Epithelial cell of proximal tubule (primary cell): Measurements from ENCODE around the gene ZFPM1. TPM values are rescaled to one million over a fixed set of nuclear protein-coding genes. Genes with fewer than 3 reads are reported as not detected.

Experiments used
- DNase-seq: peaks from one replicate; pipeline ENCODE4 v3.0.0-alpha.2; 2011; ENCODE audit warnings: low read depth
- H3K4me3 ChIP-seq: 2 replicates; pipeline ENCODE4 v1.5.1; 2011; ENCODE audit warnings: low read depth, mild to moderate bottlenecking, low read length
- total RNA-seq: library from RNA; depleted of rRNA; stranded (reverse); fragments of >200 nt; gene quantifications from 2 replicates; pipeline ENCODE4 v1.2.3, GENCODE V29; 2015
- TF ChIP-seq, protein P1 (sequence below): conservative IDR thresholded peaks from 2 replicates; pipeline ENCODE4 v1.5.1; 2012; ENCODE audit warnings: low read depth, mild to moderate bottlenecking, low read length

ZFPM1 gene
- total RNA-seq, result 2.1 and 5.7 TPM in 2 replicates

DNA sequence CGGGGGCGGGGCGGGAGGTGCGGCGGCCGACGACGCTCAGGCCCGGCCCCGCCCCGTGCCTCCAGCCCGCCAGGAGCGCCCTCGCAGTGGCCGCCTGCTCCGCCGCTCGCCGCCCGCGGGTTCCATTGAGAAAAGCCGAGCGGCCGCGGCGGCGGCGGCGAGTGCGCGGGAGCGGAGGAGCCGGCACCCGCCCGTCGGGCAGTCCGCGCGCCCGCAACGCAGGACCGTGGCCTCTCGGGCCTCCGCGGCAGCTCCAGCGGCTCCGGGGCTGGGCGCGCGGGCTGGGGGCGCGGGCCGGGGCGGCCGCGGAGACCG lies at the start of gene ZFPM1:
Gene ZFPM1, plus strand, starts transcription at position 64 of the 315 bp plus-strand sequence. CDS start 359 bp downstream, outside the sequence.
- no peak for DNase-seq
- H3K4me3 ChIP-seq, result peak within 1 kb of the TSS; percentile 64
- TF ChIP-seq, protein P1, sequence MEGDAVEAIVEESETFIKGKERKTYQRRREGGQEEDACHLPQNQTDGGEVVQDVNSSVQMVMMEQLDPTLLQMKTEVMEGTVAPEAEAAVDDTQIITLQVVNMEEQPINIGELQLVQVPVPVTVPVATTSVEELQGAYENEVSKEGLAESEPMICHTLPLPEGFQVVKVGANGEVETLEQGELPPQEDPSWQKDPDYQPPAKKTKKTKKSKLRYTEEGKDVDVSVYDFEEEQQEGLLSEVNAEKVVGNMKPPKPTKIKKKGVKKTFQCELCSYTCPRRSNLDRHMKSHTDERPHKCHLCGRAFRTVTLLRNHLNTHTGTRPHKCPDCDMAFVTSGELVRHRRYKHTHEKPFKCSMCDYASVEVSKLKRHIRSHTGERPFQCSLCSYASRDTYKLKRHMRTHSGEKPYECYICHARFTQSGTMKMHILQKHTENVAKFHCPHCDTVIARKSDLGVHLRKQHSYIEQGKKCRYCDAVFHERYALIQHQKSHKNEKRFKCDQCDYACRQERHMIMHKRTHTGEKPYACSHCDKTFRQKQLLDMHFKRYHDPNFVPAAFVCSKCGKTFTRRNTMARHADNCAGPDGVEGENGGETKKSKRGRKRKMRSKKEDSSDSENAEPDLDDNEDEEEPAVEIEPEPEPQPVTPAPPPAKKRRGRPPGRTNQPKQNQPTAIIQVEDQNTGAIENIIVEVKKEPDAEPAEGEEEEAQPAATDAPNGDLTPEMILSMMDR, result no peak

DNA sequence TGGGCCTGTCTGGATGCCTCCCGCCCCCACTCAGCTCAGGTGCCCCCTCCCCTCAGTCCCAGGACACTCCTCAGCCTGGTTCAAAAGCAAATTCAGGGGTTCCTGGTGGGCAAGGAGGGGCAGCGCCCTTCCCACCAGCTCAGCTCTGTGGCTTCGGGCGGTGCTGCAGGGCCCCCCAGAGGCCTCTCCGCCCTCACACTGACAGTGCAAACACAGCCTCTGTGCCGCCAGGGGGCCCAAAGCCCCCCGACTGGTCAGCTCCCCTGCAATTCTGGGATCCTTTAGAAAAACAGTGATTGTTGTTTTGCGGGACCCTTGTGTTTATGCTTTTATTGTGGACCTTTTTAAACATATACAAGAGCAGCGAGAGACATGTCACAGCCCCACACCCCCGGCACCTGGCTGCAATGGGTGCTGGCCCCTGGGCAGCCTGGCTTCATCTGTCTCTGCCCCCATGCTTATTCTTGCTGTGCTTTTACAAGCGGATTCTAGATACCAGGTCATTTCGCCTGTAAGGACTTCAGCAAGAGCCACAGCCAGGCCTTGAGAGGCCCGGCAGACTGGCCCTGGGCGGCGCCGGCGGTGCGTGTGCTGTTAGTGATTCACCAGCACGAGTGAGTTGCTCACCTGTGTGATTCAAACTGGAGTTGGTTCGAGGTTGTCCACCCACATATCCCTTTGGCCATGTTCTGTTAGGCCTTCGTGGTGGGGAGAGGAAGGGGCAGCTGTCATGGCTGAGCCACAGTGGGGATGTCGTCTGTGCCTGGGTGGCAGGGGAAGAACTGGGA lies 49.1 kb upstream of the ZFPM1 start:
- DNase-seq, result no peak
- TF ChIP-seq, protein P1, result no peak
- H3K4me3 ChIP-seq, result no peak overlapping the region

DNA sequence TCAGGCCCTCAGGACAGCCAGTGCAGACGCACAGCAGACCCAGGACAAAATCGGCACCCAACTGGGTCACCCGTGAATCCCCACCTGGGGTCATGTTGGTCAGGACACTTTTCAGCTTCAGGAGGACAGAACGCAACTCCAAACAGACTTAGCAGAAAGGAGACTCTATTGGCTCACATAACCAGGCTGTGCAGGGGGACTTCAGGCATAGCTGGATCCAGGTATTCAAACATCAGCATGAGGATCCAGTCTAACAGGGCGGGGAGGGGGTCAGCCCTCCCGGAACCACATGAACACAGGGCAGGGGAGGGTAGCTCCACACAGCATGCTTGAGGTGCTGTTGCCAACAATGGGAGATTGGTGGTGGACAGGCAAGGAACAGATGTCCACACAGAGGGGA lies 48.3 kb upstream of the ZFPM1 start:
- no peak overlapping the region for H3K4me3 ChIP-seq
- DNase-seq, result no peak
- TF ChIP-seq, protein P1, result no peak

DNA sequence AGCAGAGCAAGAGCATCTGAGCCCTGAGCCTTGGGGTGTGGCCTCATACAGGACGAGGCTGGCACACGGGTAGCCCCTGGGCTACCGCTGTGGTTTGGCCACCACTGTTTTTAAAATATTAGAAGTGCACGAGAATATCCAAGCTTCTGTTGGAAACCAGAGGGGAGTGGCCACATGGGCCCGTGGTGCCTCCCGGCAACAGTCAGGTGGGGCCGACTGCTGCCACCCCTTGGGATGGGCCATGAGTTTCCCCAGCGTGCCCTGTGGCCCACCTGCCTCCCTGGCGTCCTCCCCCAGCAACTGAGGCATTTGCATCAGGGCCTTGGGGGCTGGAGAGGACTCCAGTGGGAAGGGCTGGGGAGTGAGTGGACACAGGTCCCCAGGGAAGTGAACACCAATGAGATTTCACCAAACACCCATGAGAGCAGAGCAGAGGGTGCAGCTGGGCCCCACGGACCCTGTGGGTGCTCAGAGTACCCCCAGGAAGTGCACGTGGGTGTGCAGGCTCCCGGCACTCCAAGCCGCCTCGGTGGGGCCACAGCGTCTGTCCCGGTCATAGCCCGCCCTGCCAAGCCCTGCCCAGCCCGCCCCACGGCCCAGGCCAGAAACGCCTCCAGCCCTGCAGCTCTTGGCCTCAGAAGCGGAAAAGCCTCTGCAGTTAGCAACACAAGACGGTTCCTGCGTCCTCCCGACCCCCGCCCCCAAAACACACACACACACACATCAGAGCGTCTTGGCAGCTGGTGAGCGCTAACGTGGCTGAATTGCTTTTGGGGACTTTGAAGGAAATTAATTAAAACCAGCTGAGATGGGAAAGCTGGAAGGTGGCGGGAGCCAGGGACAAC lies 47.6 kb upstream of the ZFPM1 start:
- no peak for DNase-seq
- H3K4me3 ChIP-seq, result no peak overlapping the region
- TF ChIP-seq, protein P1, result no peak

DNA sequence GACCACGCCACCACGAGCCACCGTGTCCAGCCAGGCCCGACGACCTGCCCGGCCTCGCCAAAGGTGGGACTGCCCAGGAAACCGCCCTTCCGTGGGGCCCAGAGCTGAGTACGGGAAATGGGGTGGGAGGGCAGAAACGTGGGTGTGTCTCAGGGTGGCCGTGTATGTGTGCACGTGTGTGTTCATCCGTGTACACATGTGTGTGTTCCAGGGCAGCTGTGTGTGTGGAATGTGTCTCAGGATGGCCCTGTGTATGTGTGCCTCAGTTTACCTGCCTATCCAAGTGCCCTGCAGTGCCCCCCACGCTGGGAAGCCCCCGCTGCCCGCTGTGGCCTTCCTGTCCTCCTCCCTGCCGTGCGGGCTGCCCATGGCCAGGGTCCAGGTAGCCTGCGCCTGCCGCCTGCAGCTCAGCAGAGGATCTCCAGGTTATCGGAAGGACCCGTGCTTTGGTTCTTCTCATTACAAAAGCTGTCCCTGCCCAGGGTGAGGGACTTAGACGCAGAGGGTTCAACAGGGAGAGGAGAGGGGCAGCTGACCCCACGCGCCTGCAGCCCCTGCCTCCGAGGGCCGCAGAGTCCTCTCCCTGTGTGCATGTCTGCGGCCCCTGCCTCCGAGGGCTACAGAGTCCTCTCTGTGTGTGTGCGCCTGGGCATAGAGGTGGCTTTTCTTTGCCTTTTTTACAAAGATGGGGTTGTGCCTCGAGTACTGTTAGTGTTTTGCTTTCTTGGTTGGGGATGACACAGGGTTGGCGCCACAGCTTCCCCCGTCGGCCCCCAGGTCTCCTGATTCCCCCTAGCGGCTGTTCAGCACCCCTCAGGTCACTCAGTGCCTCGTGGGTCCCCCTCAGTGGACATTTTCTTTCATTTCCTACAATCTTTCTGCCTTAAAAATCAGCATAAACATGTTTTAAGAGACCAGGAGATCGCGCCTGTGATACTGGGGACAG lies 46.7 kb upstream of the ZFPM1 start:
- H3K4me3 ChIP-seq, result no peak overlapping the region
- TF ChIP-seq, protein P1, result no peak
- no peak for DNase-seq

DNA sequence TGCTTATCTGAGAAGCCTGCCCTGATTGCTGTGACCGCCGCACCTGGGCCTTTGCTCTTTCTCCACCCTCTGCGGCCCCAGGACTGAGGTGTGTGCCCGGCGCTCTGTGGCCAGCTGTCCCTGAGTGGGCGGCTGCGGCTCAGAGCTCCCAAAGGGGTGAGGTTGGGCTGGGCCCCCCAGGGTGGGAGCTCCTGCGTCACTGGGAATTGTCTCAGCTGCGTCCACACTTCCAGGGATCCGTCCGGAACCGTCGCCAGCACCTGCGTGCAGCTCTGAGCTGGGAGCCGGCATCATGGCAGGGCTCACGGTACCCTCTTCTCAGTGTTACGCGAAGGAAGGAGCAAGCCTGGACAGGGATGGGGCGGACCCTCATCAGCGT lies 46.0 kb upstream of the ZFPM1 start:
- no peak for DNase-seq
- H3K4me3 ChIP-seq, result no peak overlapping the region
- TF ChIP-seq, protein P1, result no peak
